K562 (cell line): ENCODE measurements around the gene TOR1B. TPM values are rescaled to one million over a fixed set of nuclear protein-coding genes. Genes with fewer than 3 reads are reported as not detected.

Experiments
- ADNP ChIP-seq: fragments of 200-800 bp; sonication (Bioruptor generic); IDR thresholded peaks from 2 replicates; pipeline ENCODE4 v1.6.1; 2016; ENCODE audit warnings: missing genetic modification characterization, missing compliant biosample characterization
- CBFA2T2 ChIP-seq: fragments of 450-650 bp; conservative IDR thresholded peaks from 2 replicates; pipeline ENCODE4 v1.6.1; 2017; ENCODE audit warnings: mild to moderate bottlenecking
- CREB1 ChIP-seq, 2 experiments: sonication (generic) in 1 of 2; formaldehyde crosslinking in 1 of 2; IDR thresholded peaks; 2 replicates each; pipeline versions ENCODE4 v1.6.1 to v1.8.0; 2012 to 2022; ENCODE audit warnings: inconsistent platforms in 1 of 2, mild to moderate bottlenecking in 1 of 2, missing genetic modification reagents in 1 of 2, moderate library complexity in 1 of 2
- E2F8 ChIP-seq: fragments of 450-650 bp; IDR thresholded peaks from 2 replicates; pipeline ENCODE4 v1.7.1; 2018; ENCODE audit warnings: mild to moderate bottlenecking, low read depth; ENCODE audit not compliant: partially characterized antibody
- HCFC1 ChIP-seq: IDR thresholded peaks from 2 replicates; pipeline ENCODE4 v1.6.1; 2012; ENCODE audit warnings: low read depth, low read length, improper control_type of control experiment
- KDM1A ChIP-seq, 2 experiments: fragments of 450-650 bp; IDR thresholded peaks; 2 replicates each; pipeline ENCODE4 v1.6.1; 2016; ENCODE audit warnings: mild to moderate bottlenecking in 2 of 2
- MIER1 ChIP-seq: fragments of 450-650 bp; IDR thresholded peaks from 2 replicates; pipeline ENCODE4 v1.6.1; 2016; ENCODE audit warnings: antibody characterized with exemption, mild to moderate bottlenecking, low read depth
- NCOA2 ChIP-seq, 2 experiments: fragments of 450-650 bp; IDR thresholded peaks; 2 replicates each; pipeline ENCODE4 v1.6.1; 2018; ENCODE audit warnings: mild to moderate bottlenecking in 2 of 2, moderate library complexity in 1 of 2; ENCODE audit not compliant: partially characterized antibody in 2 of 2
- NELFE ChIP-seq: IDR thresholded peaks from 2 replicates; pipeline ENCODE4 v1.6.1; 2011; ENCODE audit warnings: mild to moderate bottlenecking; ENCODE audit not compliant: insufficient read depth, insufficient read length
- POLR2A ChIP-seq: fragments of 450-650 bp; conservative IDR thresholded peaks from 2 replicates; pipeline ENCODE4 v1.6.1; 2016
- POLR2B ChIP-seq: fragments of 450-650 bp; IDR thresholded peaks from 2 replicates; pipeline ENCODE4 v1.6.1; 2018; ENCODE audit warnings: low read depth; ENCODE audit not compliant: partially characterized antibody
- POLR2G ChIP-seq: fragments of 200-400 bp; formaldehyde crosslinking; IDR thresholded peaks from 2 replicates; pipeline ENCODE4 v1.6.1; 2017; ENCODE audit warnings: low read depth, mild to moderate bottlenecking, antibody characterized with exemption, low read length, moderate library complexity
- PTTG1 ChIP-seq: fragments of 450-650 bp; IDR thresholded peaks from 2 replicates; pipeline ENCODE4 v1.6.1; 2016; ENCODE audit warnings: low read depth, mild to moderate bottlenecking, missing genetic modification characterization, missing compliant biosample characterization
- RAD21 ChIP-seq, 2 experiments: fragments of 250-450 bp in 1 of 2; fragments of 450-650 bp in 1 of 2; sonication (Bioruptor Pico) in 1 of 2; formaldehyde crosslinking in 1 of 2; IDR thresholded peaks in 1 of 2; conservative IDR thresholded peaks in 1 of 2; 2 replicates each; pipeline versions ENCODE4 v1.4.0 to v1.8.0; 2020 to 2022; ENCODE audit warnings: mild to moderate bottlenecking in 2 of 2, moderate library complexity in 1 of 2
- RBM25 ChIP-seq: fragments of 200-400 bp; formaldehyde crosslinking; IDR thresholded peaks from 2 replicates; pipeline ENCODE4 v1.6.1; 2018; ENCODE audit warnings: low read length, low read depth, moderate library complexity; ENCODE audit not compliant: severe bottlenecking
- RNF2 ChIP-seq: sonication (generic); IDR thresholded peaks from 2 replicates; pipeline ENCODE4 v1.6.1; 2016
- RUNX1 ChIP-seq: sonication (generic); IDR thresholded peaks from 2 replicates; pipeline ENCODE4 v1.6.1; 2016; ENCODE audit warnings: antibody characterized with exemption, low read depth
- SMARCA5 ChIP-seq: fragments of 450-650 bp; IDR thresholded peaks from 2 replicates; pipeline ENCODE4 v1.6.1; 2016
- SNIP1 ChIP-seq: fragments of 450-650 bp; IDR thresholded peaks from 2 replicates; pipeline ENCODE4 v1.7.1; 2017; ENCODE audit warnings: low read depth, mild to moderate bottlenecking
- TAF1 ChIP-seq: IDR thresholded peaks from 2 replicates; pipeline ENCODE4 v1.6.1; 2011; ENCODE audit warnings: mild to moderate bottlenecking, low read length, moderate library complexity; ENCODE audit not compliant: insufficient read depth, control insufficient read depth, severe bottlenecking; ENCODE audit errors: extremely low read depth
- TAF15 ChIP-seq: fragments of 200-400 bp; formaldehyde crosslinking; IDR thresholded peaks from 2 replicates; pipeline ENCODE4 v1.6.1; 2017; ENCODE audit warnings: mild to moderate bottlenecking, low read depth, low read length, moderate library complexity
- TBL1XR1 ChIP-seq, 2 experiments: IDR thresholded peaks; 2 replicates each; pipeline ENCODE4 v1.6.1; 2012; ENCODE audit warnings: improper control_type of control experiment in 2 of 2, low read length in 2 of 2, mild to moderate bottlenecking in 1 of 2
- USF2 ChIP-seq: sonication (generic); formaldehyde crosslinking; IDR thresholded peaks from 2 replicates; pipeline ENCODE4 v1.5.0; 2020; ENCODE audit warnings: missing genetic modification reagents
- ZNF124 ChIP-seq: sonication (generic); formaldehyde crosslinking; IDR thresholded peaks from 2 replicates; pipeline ENCODE4 v1.8.1; 2022; ENCODE audit warnings: missing genetic modification reagents
- ZNF143 ChIP-seq: sonication (generic); formaldehyde crosslinking; IDR thresholded peaks from 2 replicates; pipeline ENCODE4 v1.9.0; 2022; ENCODE audit warnings: mild to moderate bottlenecking, missing genetic modification reagents
- ZNF551 ChIP-seq: fragments of 250-450 bp; sonication (Bioruptor Pico); IDR thresholded peaks from 2 replicates; pipeline ENCODE4 v1.5.0; 2021; ENCODE audit warnings: mild to moderate bottlenecking, moderate library complexity
- polyA plus RNA-seq, 8 experiments: library from polyadenylated mRNA; depleted of rRNA in 4 of 8; stranded (reverse) in 5 of 8; unstranded in 3 of 8; fragments of >200 nt; fragmentation: Nextera tagmentation in 2 of 8; fragmentation: Illumina TruSeq in 1 of 8; extraction: Ambion mirVana in 2 of 8; extraction: Trizol in 1 of 8; gene quantifications; 2 replicates each; pipeline versions ENCODE4 v1.2.1 to v1.2.3, GENCODE V29; 2011 to 2014; ENCODE audit warnings: inconsistent platforms in 1 of 8, missing spikeins in 1 of 8
- total RNA-seq, 7 experiments: library from RNA; depleted of rRNA in 6 of 7; stranded (reverse); fragments of >200 nt in 6 of 7; fragmentation: Illumina TruSeq in 2 of 7; extraction: Trizol in 2 of 7; gene quantifications; 2 replicates each; pipeline versions ENCODE4 v1.2.1 to v1.2.3, GENCODE V29; 2011 to 2021; ENCODE audit warnings: low replicate concordance in 1 of 7

TOR1B gene
- total and polyA plus RNA-seq, 9 of the 15 experiments (the other 6 are each of a cell fraction or from before 2014, with no cell fraction given) = 4.2 to 36.5 (median 24.6) TPM

- no peak for TF ChIP-seq USF2 (CRISPR knock-in tag)
- peak; percentile 89 for TF ChIP-seq HCFC1
- TF ChIP-seq ZNF551 (CRISPR knock-in tag) = no peak
- TF ChIP-seq POLR2A = peak; percentile 95
- no peak for TF ChIP-seq TAF15
- peak; percentile 91 for TF ChIP-seq E2F8
- no peak for TF ChIP-seq KDM1A (IDR thresholded peaks at IDR 0.05)
- no peak for TF ChIP-seq NCOA2 (IDR thresholded peaks at IDR 0.05; ENCODE audit: partially characterized antibody in 2 of 2)
- TF ChIP-seq POLR2G = peak; percentile 95
- no peak for TF ChIP-seq SNIP1
- 0 out of 4 replicates have a peak, but pooled peaks of 1 of the 2 experiments have one; percentile 10 for TF ChIP-seq RAD21 (CRISPR knock-in tag; conservative IDR thresholded peaks at IDR 0.05 in 1 of 2, IDR thresholded peaks at IDR 0.05 in 1 of 2)
- TF ChIP-seq NELFE = no peak
- TF ChIP-seq POLR2B = peak; percentile 76
- no peak for TF ChIP-seq RUNX1
- no peak for TF ChIP-seq ADNP (tag)
- no peak for TF ChIP-seq RNF2
- no peak for TF ChIP-seq ZNF124 (CRISPR knock-in tag)
- TF ChIP-seq PTTG1 (tag) = no peak
- no peak for TF ChIP-seq ZNF143 (CRISPR knock-in tag)
- TF ChIP-seq TAF1 = peak; percentile 88
- no peak for TF ChIP-seq MIER1
- TF ChIP-seq CBFA2T2 = no peak
- peak in 1 of 2 experiments; percentile 76; a peak in 1 of 4 replicates for TF ChIP-seq TBL1XR1 (IDR thresholded peaks at IDR 0.05; ENCODE audit: low read length in 2 of 2)
- TF ChIP-seq RBM25 = peak; percentile 93
- no peak for TF ChIP-seq SMARCA5
- TF ChIP-seq CREB1 (IDR thresholded peaks at IDR 0.05) = peak; percentile 99
- TF ChIP-seq CREB1 (CRISPR knock-in tag; IDR thresholded peaks at IDR 0.05) = no peak
Measured at GRCh38 chr9:129835128-129835859, 32.3 kb downstream of the TOR1B start, which contains the start of the genes C9orf78 and USP20 (continued).
